GM23338 (cell line): ENCODE results near the gene TTC39A. TPM values are rescaled to one million over a fixed set of nuclear protein-coding genes. Genes with fewer than 3 reads are reported as not detected.

ENCODE experiments used
- ATAC-seq: fragments of 200-7000 bp; cut with Tn5 transposase; 3 replicates; pipeline ENCODE4 v1.9.1; 2020
- DNase-seq: peaks from one replicate; pipeline ENCODE4 v3.0.0-alpha.2; 2015; ENCODE audit warnings: low spot score
- H2AFZ ChIP-seq: fragments of 200-600 bp; sonication (generic); 2 replicates; pipeline ENCODE4 v1.8.0; 2016; ENCODE audit warnings: antibody characterized with exemption, mild to moderate bottlenecking, moderate library complexity
- H3F3A ChIP-seq: fragments of 200-600 bp; sonication (generic); replicated peaks from 2 replicates; pipeline ENCODE4 v1.8.0; 2017; ENCODE audit warnings: antibody characterized with exemption, mixed run types, low read depth
- H3K27ac ChIP-seq: fragments of 200-600 bp; sonication (generic); 2 replicates; pipeline ENCODE4 v1.6.1; 2016; ENCODE audit warnings: low read depth
- H3K27me3 ChIP-seq: fragments of 200-600 bp; sonication (generic); 2 replicates; pipeline ENCODE4 v1.8.0; 2016; ENCODE audit warnings: mild to moderate bottlenecking, mixed run types, moderate library complexity; ENCODE audit not compliant: insufficient read depth
- H3K36me3 ChIP-seq: fragments of 200-600 bp; sonication (generic); 2 replicates; pipeline ENCODE4 v1.8.0; 2016; ENCODE audit warnings: mild to moderate bottlenecking; ENCODE audit not compliant: insufficient read depth
- H3K4me1 ChIP-seq: fragments of 200-600 bp; sonication (generic); 2 replicates; pipeline ENCODE4 v1.8.0; 2016; ENCODE audit warnings: mild to moderate bottlenecking, moderate library complexity; ENCODE audit not compliant: insufficient read depth
- H3K4me2 ChIP-seq: fragments of 200-600 bp; sonication (generic); 2 replicates; pipeline ENCODE4 v1.7.1; 2017; ENCODE audit warnings: mixed run types
- H3K4me3 ChIP-seq: fragments of 200-600 bp; sonication (generic); 2 replicates; pipeline ENCODE4 v1.6.1; 2016; ENCODE audit warnings: mixed run types
- H3K79me2 ChIP-seq: fragments of 200-600 bp; sonication (generic); replicated peaks from 2 replicates; pipeline ENCODE4 v1.8.0; 2017; ENCODE audit warnings: mild to moderate bottlenecking; ENCODE audit not compliant: insufficient read depth
- H3K9me2 ChIP-seq: fragments of 200-600 bp; sonication (generic); 2 replicates; pipeline ENCODE4 v1.8.0; 2017; ENCODE audit not compliant: insufficient read depth
- H4K20me1 ChIP-seq: fragments of 200-600 bp; sonication (generic); replicated peaks from 2 replicates; pipeline ENCODE4 v1.8.0; 2017; ENCODE audit warnings: mild to moderate bottlenecking; ENCODE audit not compliant: insufficient read depth
- H3K27ac Mint-ChIP-seq: 2 replicates; pipeline ENCODE4 v1.8.0; 2020; ENCODE audit warnings: inconsistent platforms, mild to moderate bottlenecking, moderate library complexity, mixed read lengths
- H3K27me3 Mint-ChIP-seq: 3 replicates; pipeline ENCODE4 v1.8.0; 2022; ENCODE audit warnings: low read depth, mild to moderate bottlenecking, moderate library complexity, mixed read lengths, inconsistent platforms; ENCODE audit not compliant: insufficient read depth, poor library complexity
- H3K36me3 Mint-ChIP-seq: 3 replicates; pipeline ENCODE4 v1.8.0; 2021; ENCODE audit warnings: low read depth, mild to moderate bottlenecking, inconsistent platforms, moderate library complexity, mixed read lengths
- H3K4me1 Mint-ChIP-seq: 3 replicates; pipeline ENCODE4 v1.8.0; 2020; ENCODE audit warnings: mild to moderate bottlenecking, inconsistent platforms, mixed read lengths
- H3K4me3 Mint-ChIP-seq: 3 replicates; pipeline ENCODE4 v1.8.0; 2021; ENCODE audit warnings: moderate library complexity, mild to moderate bottlenecking, inconsistent platforms, mixed read lengths
- H3K9me3 Mint-ChIP-seq: 3 replicates; pipeline ENCODE4 v1.8.0; 2020; ENCODE audit warnings: moderate library complexity, mild to moderate bottlenecking, inconsistent platforms, mixed read lengths
- CREB1 ChIP-seq: fragments of 250-450 bp; sonication (Bioruptor Pico); IDR thresholded peaks from 2 replicates; pipeline ENCODE4 v1.5.0; 2020; ENCODE audit warnings: low read depth, mild to moderate bottlenecking, moderate library complexity
- EZH2 ChIP-seq: fragments of 200-600 bp; sonication (generic); IDR thresholded peaks from one replicate; pipeline ENCODE4 v1.8.0; 2017; ENCODE audit warnings: antibody characterized with exemption, mild to moderate bottlenecking, low read depth; ENCODE audit not compliant: unreplicated experiment
- EZH2phosphoT487 ChIP-seq: fragments of 200-600 bp; sonication (generic); IDR thresholded peaks from one replicate; pipeline ENCODE4 v1.8.1; 2018; ENCODE audit warnings: antibody characterized with exemption; ENCODE audit not compliant: unreplicated experiment
- JUNB ChIP-seq: IDR thresholded peaks from one replicate; pipeline ENCODE4 v1.6.1; 2016; ENCODE audit warnings: antibody characterized with exemption; ENCODE audit not compliant: unreplicated experiment
- NANOG ChIP-seq: IDR thresholded peaks from 2 replicates; pipeline ENCODE4 v1.6.1; 2016; ENCODE audit warnings: antibody characterized with exemption, borderline replicate concordance
- POLR2AphosphoS5 ChIP-seq: IDR thresholded peaks from 2 replicates; pipeline ENCODE4 v1.6.1; 2016; ENCODE audit warnings: antibody characterized with exemption, low read depth
- STAT1 ChIP-seq: IDR thresholded peaks from one replicate; pipeline ENCODE4 v1.6.1; 2016; ENCODE audit warnings: antibody characterized with exemption; ENCODE audit not compliant: unreplicated experiment
- ZNF114 ChIP-seq: fragments of 250-450 bp; sonication (Bioruptor Pico); IDR thresholded peaks from 2 replicates; pipeline ENCODE4 v1.5.0; 2020; ENCODE audit warnings: mild to moderate bottlenecking, moderate library complexity
- ZNF331 ChIP-seq: fragments of 250-450 bp; sonication (Bioruptor Pico); IDR thresholded peaks from 2 replicates; pipeline ENCODE4 v1.5.0; 2020; ENCODE audit warnings: low read depth, mild to moderate bottlenecking, moderate library complexity
- polyA plus RNA-seq: library from polyadenylated mRNA; unstranded; fragments of >200 nt; fragmentation: Nextera tagmentation; extraction: Ambion mirVana; gene quantifications from 2 replicates; pipeline ENCODE4 v1.2.1, GENCODE V29; 2016
- total RNA-seq: library from RNA; depleted of rRNA; stranded (reverse); fragments of >200 nt; shearing (Covaris generic); gene quantifications from 2 replicates; pipeline ENCODE4 v1.2.3, GENCODE V29; 2014
- TF ChIP-seq, protein P1 (sequence below): fragments of 250-450 bp; sonication (Bioruptor Pico); IDR thresholded peaks from 2 replicates; pipeline ENCODE4 v1.5.0; 2020; ENCODE audit warnings: mild to moderate bottlenecking, moderate library complexity
- TF ChIP-seq, protein P2 (sequence below): IDR thresholded peaks from one replicate; pipeline ENCODE4 v1.6.1; 2018; ENCODE audit warnings: antibody characterized with exemption; ENCODE audit not compliant: unreplicated experiment
- TF ChIP-seq, protein P3 (sequence below): IDR thresholded peaks from 2 replicates; pipeline ENCODE4 v1.6.1; 2016; ENCODE audit warnings: antibody characterized with exemption
- TF ChIP-seq, protein P4 (sequence below), 2 experiments: fragments of 200-600 bp in 1 of 2; sonication (generic) in 1 of 2; conservative IDR thresholded peaks; 2 replicates each; pipeline versions ENCODE4 v1.5.1 to v1.6.1; 2016 to 2017; ENCODE audit warnings: antibody characterized with exemption in 2 of 2, low read depth in 2 of 2, mild to moderate bottlenecking in 2 of 2, moderate library complexity in 1 of 2

The TTC39A gene
- total and polyA plus RNA-seq, 2 experiments from 2014 or later, result 2.3 to 7.1 TPM

DNA sequence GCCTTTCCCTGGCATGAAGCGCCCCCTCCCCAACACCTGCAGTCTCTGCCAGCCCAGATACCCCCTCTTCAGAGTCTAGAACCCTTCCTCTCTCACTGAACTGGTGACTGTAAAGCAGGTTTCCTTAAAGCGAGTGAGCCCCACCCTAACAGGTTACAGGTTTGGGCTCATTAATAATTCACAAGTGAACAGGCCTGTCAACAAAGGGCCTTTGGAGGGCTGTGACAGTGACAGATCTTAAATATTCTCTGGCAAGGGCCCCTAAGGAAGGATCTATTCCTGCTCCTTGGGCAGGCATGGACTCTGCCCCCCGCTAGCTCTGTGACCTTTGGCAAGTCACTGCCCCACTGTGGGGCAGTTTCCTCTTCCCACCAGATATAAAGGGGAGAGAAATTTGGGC, 5.6 kb upstream of the TTC39A start:
- Mint-ChIP-seq H3K27ac (no peak overlapping the region), H3K9me3 (no peaks in the 10 kb centered on the region), H3K4me3 (no peak overlapping the region), H3K36me3 (no peaks in the 10 kb centered on the region), H3K27me3 (peaks cover 6% of the 10 kb centered on the region), H3K4me1 (peaks cover 15% of the 10 kb centered on the region)
- DNase-seq, result no peak
- ATAC-seq, result no peak
- Histone ChIP-seq H3K4me1 (peaks cover 11% of the 10 kb centered on the region; the same call in 1 of the 2 replicates), H3K4me3 (no peak overlapping the region), H4K20me1 (no peaks in the 10 kb centered on the region), H3K9me2 (no peaks in the 10 kb centered on the region), H3K79me2 (no peaks in the 10 kb centered on the region), H3K36me3 (no peaks in the 10 kb centered on the region), H2AFZ (no peak overlapping the region), H3K4me2 (no peak overlapping the region), H3K27me3 (peaks cover 9% of the 10 kb centered on the region), H3K27ac (no peak overlapping the region), H3F3A (no peaks in the 10 kb centered on the region)
- TF ChIP-seq, protein P1, sequence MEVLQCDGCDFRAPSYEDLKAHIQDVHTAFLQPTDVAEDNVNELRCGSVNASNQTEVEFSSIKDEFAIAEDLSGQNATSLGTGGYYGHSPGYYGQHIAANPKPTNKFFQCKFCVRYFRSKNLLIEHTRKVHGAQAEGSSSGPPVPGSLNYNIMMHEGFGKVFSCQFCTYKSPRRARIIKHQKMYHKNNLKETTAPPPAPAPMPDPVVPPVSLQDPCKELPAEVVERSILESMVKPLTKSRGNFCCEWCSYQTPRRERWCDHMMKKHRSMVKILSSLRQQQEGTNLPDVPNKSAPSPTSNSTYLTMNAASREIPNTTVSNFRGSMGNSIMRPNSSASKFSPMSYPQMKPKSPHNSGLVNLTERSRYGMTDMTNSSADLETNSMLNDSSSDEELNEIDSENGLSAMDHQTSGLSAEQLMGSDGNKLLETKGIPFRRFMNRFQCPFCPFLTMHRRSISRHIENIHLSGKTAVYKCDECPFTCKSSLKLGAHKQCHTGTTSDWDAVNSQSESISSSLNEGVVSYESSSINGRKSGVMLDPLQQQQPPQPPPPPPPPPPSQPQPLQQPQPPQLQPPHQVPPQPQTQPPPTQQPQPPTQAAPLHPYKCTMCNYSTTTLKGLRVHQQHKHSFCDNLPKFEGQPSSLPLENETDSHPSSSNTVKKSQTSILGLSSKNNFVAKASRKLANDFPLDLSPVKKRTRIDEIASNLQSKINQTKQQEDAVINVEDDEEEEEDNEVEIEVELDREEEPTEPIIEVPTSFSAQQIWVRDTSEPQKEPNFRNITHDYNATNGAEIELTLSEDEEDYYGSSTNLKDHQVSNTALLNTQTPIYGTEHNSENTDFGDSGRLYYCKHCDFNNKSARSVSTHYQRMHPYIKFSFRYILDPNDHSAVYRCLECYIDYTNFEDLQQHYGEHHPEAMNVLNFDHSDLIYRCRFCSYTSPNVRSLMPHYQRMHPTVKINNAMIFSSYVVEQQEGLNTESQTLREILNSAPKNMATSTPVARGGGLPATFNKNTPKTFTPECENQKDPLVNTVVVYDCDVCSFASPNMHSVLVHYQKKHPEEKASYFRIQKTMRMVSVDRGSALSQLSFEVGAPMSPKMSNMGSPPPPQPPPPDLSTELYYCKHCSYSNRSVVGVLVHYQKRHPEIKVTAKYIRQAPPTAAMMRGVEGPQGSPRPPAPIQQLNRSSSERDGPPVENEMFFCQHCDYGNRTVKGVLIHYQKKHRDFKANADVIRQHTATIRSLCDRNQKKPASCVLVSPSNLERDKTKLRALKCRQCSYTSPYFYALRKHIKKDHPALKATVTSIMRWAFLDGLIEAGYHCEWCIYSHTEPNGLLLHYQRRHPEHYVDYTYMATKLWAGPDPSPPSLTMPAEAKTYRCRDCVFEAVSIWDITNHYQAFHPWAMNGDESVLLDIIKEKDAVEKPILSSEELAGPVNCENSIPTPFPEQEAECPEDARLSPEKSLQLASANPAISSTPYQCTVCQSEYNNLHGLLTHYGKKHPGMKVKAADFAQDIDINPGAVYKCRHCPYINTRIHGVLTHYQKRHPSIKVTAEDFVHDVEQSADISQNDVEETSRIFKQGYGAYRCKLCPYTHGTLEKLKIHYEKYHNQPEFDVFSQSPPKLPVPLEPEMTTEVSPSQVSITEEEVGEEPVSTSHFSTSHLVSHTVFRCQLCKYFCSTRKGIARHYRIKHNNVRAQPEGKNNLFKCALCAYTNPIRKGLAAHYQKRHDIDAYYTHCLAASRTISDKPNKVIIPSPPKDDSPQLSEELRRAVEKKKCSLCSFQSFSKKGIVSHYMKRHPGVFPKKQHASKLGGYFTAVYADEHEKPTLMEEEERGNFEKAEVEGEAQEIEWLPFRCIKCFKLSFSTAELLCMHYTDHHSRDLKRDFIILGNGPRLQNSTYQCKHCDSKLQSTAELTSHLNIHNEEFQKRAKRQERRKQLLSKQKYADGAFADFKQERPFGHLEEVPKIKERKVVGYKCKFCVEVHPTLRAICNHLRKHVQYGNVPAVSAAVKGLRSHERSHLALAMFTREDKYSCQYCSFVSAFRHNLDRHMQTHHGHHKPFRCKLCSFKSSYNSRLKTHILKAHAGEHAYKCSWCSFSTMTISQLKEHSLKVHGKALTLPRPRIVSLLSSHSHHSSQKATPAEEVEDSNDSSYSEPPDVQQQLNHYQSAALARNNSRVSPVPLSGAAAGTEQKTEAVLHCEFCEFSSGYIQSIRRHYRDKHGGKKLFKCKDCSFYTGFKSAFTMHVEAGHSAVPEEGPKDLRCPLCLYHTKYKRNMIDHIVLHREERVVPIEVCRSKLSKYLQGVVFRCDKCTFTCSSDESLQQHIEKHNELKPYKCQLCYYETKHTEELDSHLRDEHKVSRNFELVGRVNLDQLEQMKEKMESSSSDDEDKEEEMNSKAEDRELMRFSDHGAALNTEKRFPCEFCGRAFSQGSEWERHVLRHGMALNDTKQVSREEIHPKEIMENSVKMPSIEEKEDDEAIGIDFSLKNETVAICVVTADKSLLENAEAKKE (CRISPR knock-in tag), result no peak
- no peak for TF ChIP-seq NANOG
- no peak for TF ChIP-seq ZNF331 (CRISPR knock-in tag)
- TF ChIP-seq STAT1, result no peak
- TF ChIP-seq, protein P2, sequence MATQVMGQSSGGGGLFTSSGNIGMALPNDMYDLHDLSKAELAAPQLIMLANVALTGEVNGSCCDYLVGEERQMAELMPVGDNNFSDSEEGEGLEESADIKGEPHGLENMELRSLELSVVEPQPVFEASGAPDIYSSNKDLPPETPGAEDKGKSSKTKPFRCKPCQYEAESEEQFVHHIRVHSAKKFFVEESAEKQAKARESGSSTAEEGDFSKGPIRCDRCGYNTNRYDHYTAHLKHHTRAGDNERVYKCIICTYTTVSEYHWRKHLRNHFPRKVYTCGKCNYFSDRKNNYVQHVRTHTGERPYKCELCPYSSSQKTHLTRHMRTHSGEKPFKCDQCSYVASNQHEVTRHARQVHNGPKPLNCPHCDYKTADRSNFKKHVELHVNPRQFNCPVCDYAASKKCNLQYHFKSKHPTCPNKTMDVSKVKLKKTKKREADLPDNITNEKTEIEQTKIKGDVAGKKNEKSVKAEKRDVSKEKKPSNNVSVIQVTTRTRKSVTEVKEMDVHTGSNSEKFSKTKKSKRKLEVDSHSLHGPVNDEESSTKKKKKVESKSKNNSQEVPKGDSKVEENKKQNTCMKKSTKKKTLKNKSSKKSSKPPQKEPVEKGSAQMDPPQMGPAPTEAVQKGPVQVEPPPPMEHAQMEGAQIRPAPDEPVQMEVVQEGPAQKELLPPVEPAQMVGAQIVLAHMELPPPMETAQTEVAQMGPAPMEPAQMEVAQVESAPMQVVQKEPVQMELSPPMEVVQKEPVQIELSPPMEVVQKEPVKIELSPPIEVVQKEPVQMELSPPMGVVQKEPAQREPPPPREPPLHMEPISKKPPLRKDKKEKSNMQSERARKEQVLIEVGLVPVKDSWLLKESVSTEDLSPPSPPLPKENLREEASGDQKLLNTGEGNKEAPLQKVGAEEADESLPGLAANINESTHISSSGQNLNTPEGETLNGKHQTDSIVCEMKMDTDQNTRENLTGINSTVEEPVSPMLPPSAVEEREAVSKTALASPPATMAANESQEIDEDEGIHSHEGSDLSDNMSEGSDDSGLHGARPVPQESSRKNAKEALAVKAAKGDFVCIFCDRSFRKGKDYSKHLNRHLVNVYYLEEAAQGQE, result no peak
- no peak for TF ChIP-seq EZH2
- TF ChIP-seq CREB1 (CRISPR knock-in tag), result no peak
- TF ChIP-seq JUNB, result no peak
- TF ChIP-seq EZH2phosphoT487, result no peak
- no peak for TF ChIP-seq ZNF114 (CRISPR knock-in tag)
- no peak for TF ChIP-seq POLR2AphosphoS5
- TF ChIP-seq, protein P3, sequence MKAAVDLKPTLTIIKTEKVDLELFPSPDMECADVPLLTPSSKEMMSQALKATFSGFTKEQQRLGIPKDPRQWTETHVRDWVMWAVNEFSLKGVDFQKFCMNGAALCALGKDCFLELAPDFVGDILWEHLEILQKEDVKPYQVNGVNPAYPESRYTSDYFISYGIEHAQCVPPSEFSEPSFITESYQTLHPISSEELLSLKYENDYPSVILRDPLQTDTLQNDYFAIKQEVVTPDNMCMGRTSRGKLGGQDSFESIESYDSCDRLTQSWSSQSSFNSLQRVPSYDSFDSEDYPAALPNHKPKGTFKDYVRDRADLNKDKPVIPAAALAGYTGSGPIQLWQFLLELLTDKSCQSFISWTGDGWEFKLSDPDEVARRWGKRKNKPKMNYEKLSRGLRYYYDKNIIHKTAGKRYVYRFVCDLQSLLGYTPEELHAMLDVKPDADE, result no peak
- TF ChIP-seq, protein P4, sequence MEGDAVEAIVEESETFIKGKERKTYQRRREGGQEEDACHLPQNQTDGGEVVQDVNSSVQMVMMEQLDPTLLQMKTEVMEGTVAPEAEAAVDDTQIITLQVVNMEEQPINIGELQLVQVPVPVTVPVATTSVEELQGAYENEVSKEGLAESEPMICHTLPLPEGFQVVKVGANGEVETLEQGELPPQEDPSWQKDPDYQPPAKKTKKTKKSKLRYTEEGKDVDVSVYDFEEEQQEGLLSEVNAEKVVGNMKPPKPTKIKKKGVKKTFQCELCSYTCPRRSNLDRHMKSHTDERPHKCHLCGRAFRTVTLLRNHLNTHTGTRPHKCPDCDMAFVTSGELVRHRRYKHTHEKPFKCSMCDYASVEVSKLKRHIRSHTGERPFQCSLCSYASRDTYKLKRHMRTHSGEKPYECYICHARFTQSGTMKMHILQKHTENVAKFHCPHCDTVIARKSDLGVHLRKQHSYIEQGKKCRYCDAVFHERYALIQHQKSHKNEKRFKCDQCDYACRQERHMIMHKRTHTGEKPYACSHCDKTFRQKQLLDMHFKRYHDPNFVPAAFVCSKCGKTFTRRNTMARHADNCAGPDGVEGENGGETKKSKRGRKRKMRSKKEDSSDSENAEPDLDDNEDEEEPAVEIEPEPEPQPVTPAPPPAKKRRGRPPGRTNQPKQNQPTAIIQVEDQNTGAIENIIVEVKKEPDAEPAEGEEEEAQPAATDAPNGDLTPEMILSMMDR (conservative IDR thresholded peaks at IDR 0.05; ENCODE audit: low read depth in 2 of 2), result no peak
